RWPE1 (cell line): ENCODE data around the gene MGAT1.

Source experiments
- CTCF ChIA-PET: fragments of 350-600 bp; sonication (Branson Sonifier 250); formaldehyde crosslinking; extraction: SDS; loops from one replicate; lab custom pipeline; 2021; lab: Yijun Ruan, JAX
- POLR2A ChIA-PET: fragments of 400-600 bp; formaldehyde crosslinking; extraction: SDS; loops from one replicate; lab custom pipeline; 2020; ENCODE audit warnings: antibody characterized with exemption; ENCODE audit not compliant: low non-redundant PET; lab: Yijun Ruan, JAX
- DNase-seq: peaks from one replicate; pipeline ENCODE4 v3.0.0; 2012; ENCODE audit warnings: low spot score
- H3K27ac ChIP-seq: fragments of 450-650 bp; 2 replicates; pipeline ENCODE4 v1.5.1; 2017
- CTCF ChIP-seq: fragments of 450-650 bp; conservative IDR thresholded peaks from 2 replicates; pipeline ENCODE4 v1.5.1; 2017; ENCODE audit warnings: low read depth, mild to moderate bottlenecking

MGAT1 gene

GRCh38 chr5:180739271-180739670 is 63.3 kb downstream of the MGAT1 start:
- DNase-seq = peak; percentile 29
- TF ChIP-seq CTCF = no peak
- POLR2A ChIA-PET = no interaction called here
- CTCF ChIA-PET = no interaction called here
- no peak overlapping the region for H3K27ac ChIP-seq

- no peak overlapping the region for H3K27ac ChIP-seq
- DNase-seq = no peak
- ChIA-PET CTCF (interaction anchor here (0.6 to 1.2 kb wide), 2 partner anchors 25 to 63 kb away, joined by 3 to 4 read pairs; no protein-coding TSS in a partner anchor), POLR2A (no interaction called here)
- TF ChIP-seq CTCF = no peak
Observed at GRCh38 chr5:180736536-180736935, 66.1 kb downstream of the MGAT1 start.
